Renal cortex interstitium (tissue), 11 donors: ENCODE data around the gene TMEM167A. TPM values are rescaled to one million over a fixed set of nuclear protein-coding genes. Genes with fewer than 3 reads are reported as not detected.
A peak's percentile ranks its signal among the peaks of the same experiment; 100 is the strongest.
"Not testable (repeated sequence)": the region's sequence is repeated elsewhere in the genome, so short reads cannot be mapped to it uniquely, and the experiment has no call there.

Experiments
- DNase-seq, 11 donors: peaks; one replicate each; pipeline ENCODE4 v3.0.0-alpha.2; 2013; ENCODE audit warnings: low read depth in 9 of 11, low spot score in 4 of 11; ENCODE audit errors: extremely low read depth in 1 of 11
- polyA plus RNA-seq, 3 donors: library from polyadenylated mRNA; unstranded; fragments of 120-200 nt; gene quantifications; one replicate each; pipeline ENCODE4 v1.2.1, GENCODE V29; 2013; ENCODE audit not compliant: insufficient read length in 3 of 3

TMEM167A gene
- polyA plus RNA-seq, 3 donors: 96.2 to 129 (median 105) TPM

- DNase-seq: no peak
Observed at GRCh38 chr5:83096660-83097339, 19.6 kb upstream of the TMEM167A start.

GRCh38 chr5:83095957-83096539, 18.9 kb upstream of the TMEM167A start:
- no peak for DNase-seq

DNA sequence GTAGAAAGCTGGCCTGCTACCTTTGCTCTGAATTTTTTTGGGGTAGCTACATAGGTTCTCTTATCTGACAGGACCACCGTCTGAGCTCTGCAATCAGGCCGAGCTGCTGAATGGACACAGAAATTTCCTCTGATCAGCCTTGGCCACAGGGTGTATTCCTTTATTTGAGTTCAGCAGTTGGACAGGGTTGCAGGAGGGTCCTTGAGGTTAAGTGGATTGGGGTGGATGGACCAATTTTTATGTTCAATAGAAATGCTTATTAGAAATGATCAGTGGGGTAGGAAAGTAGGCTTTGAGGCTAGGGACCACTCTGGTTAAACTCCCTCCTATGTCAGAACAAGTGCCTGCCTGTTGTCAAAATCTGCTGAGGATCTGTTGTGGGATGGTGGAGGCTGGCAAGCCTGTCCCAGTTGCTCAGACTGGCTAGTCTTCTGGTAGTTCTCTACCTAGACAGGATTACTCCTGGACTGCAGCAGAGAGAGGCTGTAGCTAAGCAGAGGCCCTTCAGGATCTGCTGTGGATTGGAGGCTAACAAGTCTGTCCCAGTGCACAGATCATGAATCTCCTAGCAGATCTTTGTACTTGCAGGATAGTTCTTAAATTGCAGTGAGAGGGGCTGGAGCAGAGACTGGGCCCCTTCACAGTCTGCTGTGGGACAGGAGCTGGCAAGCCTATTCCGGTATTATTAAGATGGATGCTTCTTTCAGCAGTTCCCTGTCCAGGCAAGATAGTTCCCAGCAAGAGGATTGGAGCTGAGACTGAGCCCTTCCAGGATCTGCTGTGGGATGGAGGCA, 18.2 kb upstream of the TMEM167A start:
- DNase-seq: no peak

DNA sequence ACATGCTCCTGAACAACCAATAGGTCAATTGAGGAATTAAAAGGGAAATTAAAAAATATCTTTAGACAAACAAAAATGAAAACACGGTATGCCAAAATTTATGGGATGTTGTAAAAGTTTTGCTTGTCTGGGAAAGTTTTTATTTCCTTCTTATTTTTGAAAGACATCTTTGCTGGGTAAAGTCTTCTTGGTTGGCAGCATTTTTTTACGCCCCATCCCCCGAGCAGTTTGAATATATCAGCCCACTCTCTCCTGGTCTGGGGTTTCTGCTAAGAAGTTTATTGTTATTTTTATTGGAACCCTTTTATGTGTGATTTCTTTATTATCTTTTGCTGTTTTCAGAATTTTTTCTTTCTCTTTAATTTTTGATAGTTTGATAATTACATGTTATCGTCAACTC, 16.5 kb upstream of the TMEM167A start:
- no peak for DNase-seq

DNA sequence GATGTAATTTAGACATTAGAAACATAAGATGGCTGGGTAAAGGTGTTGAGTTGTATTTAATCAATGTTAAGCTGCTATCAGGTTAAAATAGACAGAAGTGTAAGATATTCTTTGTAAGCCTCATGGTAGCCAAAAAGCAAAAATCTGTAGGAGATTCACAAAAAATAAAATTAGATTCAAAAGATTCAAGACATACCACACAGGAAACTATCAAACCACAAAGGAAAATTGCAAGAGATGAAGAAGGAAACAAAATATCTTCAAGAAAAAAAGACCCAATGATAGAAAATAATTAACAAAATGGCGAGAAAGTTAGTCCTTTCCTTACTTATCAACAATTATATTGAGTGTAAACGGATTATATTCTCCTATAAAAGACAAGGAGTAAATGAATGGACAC, 15.4 kb upstream of the TMEM167A start:
- no peak for DNase-seq

GRCh38 chr5:83090169-83090568, 13.0 kb upstream of the TMEM167A start:
- DNase-seq: no peak

DNA sequence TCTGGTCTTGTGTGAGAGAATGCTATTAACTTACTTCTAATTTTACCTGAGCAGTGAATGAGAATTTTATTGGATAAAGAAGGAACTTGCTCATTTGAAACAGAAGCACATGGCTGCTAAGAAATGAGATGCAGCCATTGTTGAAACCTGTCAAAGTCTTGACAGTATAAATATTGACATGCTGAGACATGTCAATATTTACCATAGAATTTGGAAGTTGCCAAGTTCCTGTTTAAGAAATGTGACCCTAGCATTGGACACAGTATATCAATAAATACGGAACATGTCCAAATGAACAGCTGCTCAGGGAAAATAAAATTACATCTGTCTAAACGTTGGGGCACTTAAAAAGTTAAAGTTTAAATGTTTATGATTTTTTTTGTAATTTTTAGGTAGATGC, 7.9 kb upstream of the TMEM167A start:
- no peak for DNase-seq

DNA sequence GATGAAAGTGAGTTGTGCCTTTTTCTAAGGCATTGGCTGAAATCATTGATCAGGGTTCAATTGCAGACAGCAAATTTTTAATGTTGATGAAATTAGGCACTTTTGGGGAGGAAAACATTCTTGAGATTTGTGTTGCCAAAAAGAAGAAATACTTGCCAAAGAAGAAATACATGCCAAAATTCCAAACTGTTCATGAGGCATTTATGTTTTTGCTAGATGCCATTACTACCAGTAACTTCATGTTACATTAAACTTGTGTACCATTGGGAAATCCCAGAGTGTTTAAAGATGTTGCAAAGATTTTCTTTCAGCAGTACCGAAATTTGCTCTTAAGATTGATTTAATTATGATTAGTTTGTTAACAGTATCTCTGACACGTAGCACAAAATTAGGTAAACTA, 7.1 kb upstream of the TMEM167A start:
- DNase-seq: no peak

GRCh38 chr5:83082750-83083149, 5.6 kb upstream of the TMEM167A start:
- DNase-seq: no peak

GRCh38 chr5:83077662-83078261, 568 bp upstream of the TMEM167A start:
- peak in 1 of 11 donors; percentile 10 for DNase-seq

GRCh38 chr5:83072966-83073365, 4.2 kb downstream of the TMEM167A start:
- no peak for DNase-seq

DNA sequence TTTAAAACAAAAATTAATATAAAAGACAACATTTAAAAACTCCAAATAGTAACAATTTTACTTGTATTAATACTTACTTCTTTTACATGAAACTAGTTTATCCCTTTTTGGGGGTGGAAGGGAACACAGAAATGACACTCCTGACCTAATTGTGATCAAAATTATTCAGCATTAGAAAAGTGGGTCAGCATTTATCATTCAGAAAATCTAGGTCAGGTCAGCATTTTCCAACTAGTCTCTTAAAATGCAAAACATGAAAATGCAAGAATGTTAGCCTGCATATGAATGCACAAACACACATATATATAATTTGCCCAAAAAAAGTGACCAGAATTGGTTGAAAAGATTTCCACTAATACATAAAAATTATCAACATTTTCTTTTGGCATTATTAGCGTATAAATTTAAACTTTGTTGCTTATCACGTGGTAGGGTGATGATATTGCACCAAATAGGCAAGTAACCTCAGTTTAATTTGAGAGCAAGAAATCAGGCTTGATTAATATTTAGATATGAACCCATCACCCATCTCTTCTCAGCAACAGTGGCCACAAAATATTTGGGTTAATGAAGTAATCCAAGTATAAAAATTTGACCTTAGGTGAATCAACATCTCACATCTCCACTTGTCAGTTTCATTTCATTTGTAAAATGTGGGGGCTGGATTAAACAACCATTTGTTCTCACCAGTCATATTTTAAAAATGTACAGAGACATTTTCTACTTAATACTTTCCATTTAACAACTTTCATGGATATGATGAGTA, 5.7 kb downstream of the TMEM167A start:
- DNase-seq: no peak

DNA sequence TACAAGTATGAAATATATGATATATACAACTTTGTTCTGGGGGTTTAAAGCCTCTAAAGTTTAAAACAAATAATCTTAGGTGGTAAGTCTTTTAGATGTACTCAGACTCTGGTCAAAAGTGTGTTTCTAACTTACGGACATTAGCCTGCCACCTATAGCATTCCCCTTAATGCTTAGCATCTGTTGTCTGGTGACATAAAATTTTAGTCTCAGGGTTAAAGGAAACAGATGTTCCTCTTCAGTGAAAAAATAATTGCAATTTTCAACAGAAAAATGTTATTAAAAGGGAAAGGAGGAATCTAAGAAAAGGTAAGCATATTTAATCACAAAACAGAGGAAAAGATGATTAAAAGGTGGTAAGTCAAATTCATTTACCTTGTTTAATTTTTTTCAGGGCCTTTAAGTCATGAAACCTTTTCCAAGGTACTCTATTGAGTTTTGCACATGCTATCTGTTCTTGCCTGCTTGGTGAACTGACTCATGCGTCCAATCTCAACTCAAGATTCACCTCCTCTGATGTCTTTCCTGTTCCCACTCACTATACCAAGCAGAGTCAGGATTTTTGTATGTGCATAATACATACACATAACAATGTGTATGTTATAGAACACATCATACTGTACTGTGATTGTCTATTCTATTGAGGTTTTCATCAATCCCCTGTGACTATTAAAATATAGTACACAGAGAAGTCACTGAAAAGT, 7.9 kb downstream of the TMEM167A start:
- DNase-seq: no peak

DNA sequence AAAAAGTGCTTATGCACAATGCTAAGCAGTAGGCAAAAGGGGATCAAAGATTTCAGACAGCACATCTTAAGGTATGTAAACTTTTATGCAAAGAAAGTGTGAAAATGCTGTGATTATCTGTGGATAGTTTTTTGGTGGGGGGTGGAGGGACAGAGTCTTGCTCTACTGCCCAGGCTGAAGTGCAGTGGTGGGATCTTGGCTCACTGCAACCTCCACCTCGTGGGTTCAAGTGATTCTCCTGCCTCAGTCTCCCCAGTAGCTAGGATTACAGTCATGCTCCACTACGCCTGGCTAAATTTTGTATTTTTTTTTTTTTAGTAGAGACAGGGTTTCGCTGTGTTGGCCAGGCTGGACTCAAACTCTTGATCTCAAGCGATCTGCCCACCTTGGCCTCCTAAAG, 9.8 kb downstream of the TMEM167A start:
- not testable (repeated sequence) for DNase-seq

DNA sequence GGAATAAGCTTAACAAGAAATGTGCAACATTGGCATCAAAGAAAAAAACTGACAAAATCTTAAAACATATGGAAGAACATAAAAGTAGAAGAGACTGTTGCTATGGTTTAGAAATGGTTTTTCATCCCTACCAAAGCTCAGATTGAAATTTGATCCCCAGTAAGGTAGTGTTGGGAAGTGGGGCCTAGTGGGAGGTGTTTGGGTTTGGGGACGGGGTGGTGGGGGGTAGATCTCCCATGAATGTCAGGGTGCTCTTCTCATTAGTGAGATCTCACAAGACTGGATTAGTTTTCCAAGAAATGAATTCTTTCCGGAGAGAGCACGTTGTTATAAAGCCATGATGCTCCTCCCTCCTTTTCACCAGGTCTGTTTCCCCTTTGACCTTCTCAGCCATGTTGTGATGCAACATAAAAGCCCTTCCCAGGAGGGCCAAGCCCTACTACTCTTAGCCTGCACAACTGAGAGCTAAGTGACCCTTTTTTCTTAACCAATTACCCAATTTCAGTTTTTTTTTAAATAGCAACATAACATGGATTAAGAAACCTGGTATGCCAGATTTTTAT, 10.6 kb downstream of the TMEM167A start:
- no peak for DNase-seq

GRCh38 chr5:83059341-83059740, 17.9 kb downstream of the TMEM167A start:
- DNase-seq: no peak

DNA sequence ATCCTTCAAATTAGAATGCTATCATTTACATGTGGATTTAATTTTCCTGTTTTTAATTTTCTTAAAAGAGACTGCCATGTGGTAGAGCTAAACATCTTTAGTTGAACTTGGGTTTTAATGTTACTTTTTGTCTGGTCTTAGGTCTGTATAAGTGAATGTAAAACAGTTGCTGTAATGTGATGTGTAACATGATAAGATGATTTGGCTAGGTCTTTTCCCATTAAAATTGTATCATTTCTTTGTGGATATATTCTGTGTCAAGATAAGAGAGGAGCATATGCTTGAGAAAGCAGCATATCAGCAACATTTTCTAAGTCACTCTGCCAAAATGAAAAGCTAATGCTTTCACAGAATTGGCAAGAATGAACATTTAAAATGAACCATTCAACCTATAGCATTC, 18.5 kb downstream of the TMEM167A start:
- DNase-seq: no peak

GRCh38 chr5:83055166-83055565, 22.0 kb downstream of the TMEM167A start:
- DNase-seq: no peak
